Parathyroid adenoma (tissue), 2 donors: Measurements from ENCODE around the gene ZNF462.

ENCODE experiments used
- H2AFZ ChIP-seq: fragments of 300-600 bp; sonication (generic); one replicate; pipeline ENCODE4 v1.7.0; 2017; ENCODE audit warnings: antibody characterized with exemption, mild to moderate bottlenecking
- H3K27ac ChIP-seq: fragments of 300-600 bp; sonication (generic); one replicate; pipeline ENCODE4 v1.7.0; 2017
- H3K27me3 ChIP-seq: fragments of 300-600 bp; sonication (generic); one replicate; pipeline ENCODE4 v1.7.0; 2017; ENCODE audit warnings: low read length; ENCODE audit not compliant: control insufficient read depth, insufficient read depth
- H3K36me3 ChIP-seq: fragments of 300-600 bp; sonication (generic); one replicate; pipeline ENCODE4 v1.7.0; 2017; ENCODE audit warnings: low read length; ENCODE audit not compliant: control insufficient read depth, insufficient read depth
- H3K4me1 ChIP-seq: fragments of 300-600 bp; sonication (generic); one replicate; pipeline ENCODE4 v1.7.0; 2017; ENCODE audit warnings: control low read depth
- H3K4me2 ChIP-seq: fragments of 300-600 bp; sonication (generic); one replicate; pipeline ENCODE4 v1.7.0; 2017; ENCODE audit warnings: low read length
- H3K4me3 ChIP-seq: fragments of 300-600 bp; sonication (generic); one replicate; pipeline ENCODE4 v1.7.0; 2017; ENCODE audit warnings: low read depth, low read length
- H3K79me2 ChIP-seq: fragments of 300-600 bp; sonication (generic); one replicate; pipeline ENCODE4 v1.7.0; 2017; ENCODE audit warnings: control low read depth
- H3K9ac ChIP-seq: fragments of 300-600 bp; sonication (generic); one replicate; pipeline ENCODE4 v1.7.0; 2017; ENCODE audit warnings: mild to moderate bottlenecking
- H3K9me3 ChIP-seq: fragments of 300-600 bp; sonication (generic); one replicate; pipeline ENCODE4 v1.7.0; 2017; ENCODE audit warnings: low read length; ENCODE audit not compliant: control insufficient read depth
- CTCF ChIP-seq: fragments of 300-600 bp; sonication (generic); IDR thresholded peaks from one replicate; pipeline ENCODE4 v1.7.0; 2017; ENCODE audit warnings: antibody characterized with exemption, mild to moderate bottlenecking
- donor health status: primary hyperparathyroidism.

ZNF462 gene

GRCh38 chr9:106934442-106935238 is 71.7 kb downstream of the ZNF462 start:
- Histone ChIP-seq H2AFZ (no peak overlapping the region), H3K9ac (no peak overlapping the region), H3K4me3 (no peak overlapping the region), H3K27ac (no peak overlapping the region), H3K36me3 (no peaks in the 10 kb centered on the region), H3K4me2 (no peak overlapping the region), H3K27me3 (no peaks in the 10 kb centered on the region), H3K79me2 (peaks cover 2% of the 10 kb centered on the region), H3K9me3 (no peaks in the 10 kb centered on the region), H3K4me1 (no peaks in the 10 kb centered on the region)
- TF ChIP-seq CTCF: no peak

GRCh38 chr9:106936680-106937079 is 73.7 kb downstream of the ZNF462 start:
- H3K79me2 ChIP-seq: no peaks in the 10 kb centered on the region
- no peak overlapping the region for H3K4me3 ChIP-seq
- H3K4me1 ChIP-seq: no peaks in the 10 kb centered on the region
- H3K27ac ChIP-seq: no peak overlapping the region
- H3K27me3 ChIP-seq: no peaks in the 10 kb centered on the region
- H3K9ac ChIP-seq: no peak overlapping the region
- no peak overlapping the region for H2AFZ ChIP-seq
- no peaks in the 10 kb centered on the region for H3K36me3 ChIP-seq
- TF ChIP-seq CTCF: no peak
- H3K9me3 ChIP-seq: no peaks in the 10 kb centered on the region
- H3K4me2 ChIP-seq: no peak overlapping the region

GRCh38 chr9:106941916-106942315 is 79.0 kb downstream of the ZNF462 start:
- Histone ChIP-seq H3K4me1 (no peaks in the 10 kb centered on the region), H3K4me2 (no peak overlapping the region), H3K36me3 (no peaks in the 10 kb centered on the region), H2AFZ (no peak overlapping the region), H3K4me3 (no peak overlapping the region), H3K9ac (no peak overlapping the region), H3K27me3 (no peaks in the 10 kb centered on the region), H3K9me3 (no peaks in the 10 kb centered on the region), H3K79me2 (no peaks in the 10 kb centered on the region), H3K27ac (no peak overlapping the region)
- TF ChIP-seq CTCF: no peak

GRCh38 chr9:106945727-106946660 is 83.0 kb downstream of the ZNF462 start:
- Histone ChIP-seq H3K27ac (no peak overlapping the region), H3K4me3 (no peak overlapping the region), H3K4me2 (no peak overlapping the region), H2AFZ (no peak overlapping the region), H3K9me3 (no peaks in the 10 kb centered on the region), H3K36me3 (no peaks in the 10 kb centered on the region), H3K79me2 (no peaks in the 10 kb centered on the region), H3K4me1 (no peaks in the 10 kb centered on the region), H3K9ac (no peak overlapping the region), H3K27me3 (no peaks in the 10 kb centered on the region)
- no peak for TF ChIP-seq CTCF
